Left hindlimb (tissue), 1 donor: ENCODE results near the gene RASEF.

Experiments used
- DNase-seq: peaks from one replicate; pipeline ENCODE4 v3.0.0-alpha.2; 2018

RASEF gene

GRCh38 chr9:83047839-83048775 is 14.8 kb downstream of the RASEF start:
- DNase-seq, result no peak

GRCh38 chr9:83043597-83043996 is 19.3 kb downstream of the RASEF start:
- no peak for DNase-seq

- no peak for DNase-seq
These were observed 21.2 kb downstream of the RASEF start for GRCh38 chr9:83041771-83042170.

GRCh38 chr9:83039303-83039702 is 23.6 kb downstream of the RASEF start:
- DNase-seq, result no peak

- no peak for DNase-seq
These were observed 26.9 kb downstream of the RASEF start for GRCh38 chr9:83036043-83036442.

- DNase-seq, result no peak
These were observed 27.8 kb downstream of the RASEF start for GRCh38 chr9:83035143-83035542.

- no peak for DNase-seq
These were observed 28.4 kb downstream of the RASEF start for GRCh38 chr9:83034587-83034986.

- DNase-seq, result no peak
These were observed 28.9 kb downstream of the RASEF start for GRCh38 chr9:83034026-83034425.

GRCh38 chr9:83032065-83032625 is 30.8 kb downstream of the RASEF start:
- DNase-seq, result no peak

- DNase-seq, result no peak
These were observed 32.4 kb downstream of the RASEF start for GRCh38 chr9:83030391-83031107.

GRCh38 chr9:83029531-83030137 is 33.3 kb downstream of the RASEF start:
- DNase-seq, result no peak

GRCh38 chr9:83027153-83027891 is 35.6 kb downstream of the RASEF start:
- no peak for DNase-seq

- DNase-seq, result no peak
These were observed 38.3 kb downstream of the RASEF start for GRCh38 chr9:83024506-83025125.

- DNase-seq, result no peak
These were observed 39.8 kb downstream of the RASEF start for GRCh38 chr9:83023151-83023550.

- no peak for DNase-seq
These were observed 42.1 kb downstream of the RASEF start for GRCh38 chr9:83020864-83021263.

- DNase-seq, result no peak
These were observed 42.6 kb downstream of the RASEF start for GRCh38 chr9:83020327-83020726.

GRCh38 chr9:83019246-83019645 is 43.7 kb downstream of the RASEF start:
- no peak for DNase-seq

- no peak for DNase-seq
These were observed 47.0 kb downstream of the RASEF start for GRCh38 chr9:83015897-83016296.

GRCh38 chr9:83013867-83014605 is 48.9 kb downstream of the RASEF start:
- no peak for DNase-seq

- DNase-seq, result no peak
These were observed 49.8 kb downstream of the RASEF start for GRCh38 chr9:83012922-83013838.
